Right lobe of liver (tissue), 4 donors: Measurements from ENCODE around the gene XCR1.

Source experiments
- POLR2A ChIP-seq: fragments of 450-650 bp; IDR thresholded peaks from one replicate; pipeline ENCODE4 v1.6.1; 2017; ENCODE audit warnings: antibody characterized with exemption, mild to moderate bottlenecking
- TF ChIP-seq, protein P1 (sequence below), 4 donors: fragments of 200-600 bp in 3 of 4; fragments of 450-650 bp in 1 of 4; IDR thresholded peaks; one replicate each; pipeline versions ENCODE4 v1.5.1 to v1.8.0; 2016 to 2022; ENCODE audit warnings: antibody characterized with exemption in 4 of 4, mild to moderate bottlenecking in 2 of 4
- donor health status: DM: no; HTN: no; CAD: no.
- donor health status: DM: no; HTN: no; CAD: no.
- donor health status: DM: no; HTN: yes; CAD: no.

DNA sequence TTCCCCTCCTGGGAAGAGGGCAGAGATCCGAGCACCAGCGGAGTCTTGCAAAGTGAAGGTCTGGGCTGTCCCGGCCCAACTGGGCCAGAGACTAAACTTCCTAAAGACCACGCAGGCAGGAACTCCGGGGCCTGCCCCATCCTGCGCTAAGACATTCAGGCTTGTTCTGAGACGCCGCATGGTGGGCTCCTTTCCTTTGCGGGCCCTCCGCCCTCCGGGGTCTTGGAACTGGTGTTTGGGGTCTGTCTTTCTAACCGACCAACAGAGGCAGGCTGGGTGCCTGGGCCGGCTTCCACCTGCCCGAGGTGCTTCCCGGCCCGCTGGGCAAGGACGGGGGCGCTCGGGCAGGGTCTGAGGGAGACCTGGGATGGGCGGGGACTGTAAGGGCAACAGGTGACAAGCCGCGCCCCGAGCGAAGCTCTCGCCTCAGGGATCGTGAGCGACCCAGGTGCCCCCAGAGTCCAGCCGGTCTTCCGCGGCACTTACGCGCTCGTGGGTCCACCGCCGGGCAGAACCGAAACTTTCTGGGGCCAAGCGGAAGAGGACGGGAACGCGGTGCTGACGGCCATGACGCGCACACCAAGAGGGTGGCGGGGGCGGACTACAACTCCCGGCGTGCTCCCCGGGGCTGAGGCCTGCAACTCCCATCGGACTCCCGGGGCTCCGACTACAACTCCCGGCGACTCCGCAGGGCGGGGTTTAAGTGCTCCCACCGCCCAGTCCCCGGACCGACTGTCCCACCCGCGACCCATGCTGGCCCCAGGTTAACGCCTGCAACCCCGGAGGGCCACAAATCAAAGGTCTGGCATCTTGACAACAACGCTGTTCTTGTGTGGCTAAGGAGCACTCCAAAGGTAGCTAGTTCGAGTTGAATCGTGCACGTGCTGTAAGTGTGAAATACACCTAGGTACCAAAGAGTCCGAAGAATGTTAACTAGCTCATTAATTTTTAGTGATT is 31.8 kb downstream of the XCR1 start, which contains the start of gene FYCO1:
- TF ChIP-seq, protein P1, sequence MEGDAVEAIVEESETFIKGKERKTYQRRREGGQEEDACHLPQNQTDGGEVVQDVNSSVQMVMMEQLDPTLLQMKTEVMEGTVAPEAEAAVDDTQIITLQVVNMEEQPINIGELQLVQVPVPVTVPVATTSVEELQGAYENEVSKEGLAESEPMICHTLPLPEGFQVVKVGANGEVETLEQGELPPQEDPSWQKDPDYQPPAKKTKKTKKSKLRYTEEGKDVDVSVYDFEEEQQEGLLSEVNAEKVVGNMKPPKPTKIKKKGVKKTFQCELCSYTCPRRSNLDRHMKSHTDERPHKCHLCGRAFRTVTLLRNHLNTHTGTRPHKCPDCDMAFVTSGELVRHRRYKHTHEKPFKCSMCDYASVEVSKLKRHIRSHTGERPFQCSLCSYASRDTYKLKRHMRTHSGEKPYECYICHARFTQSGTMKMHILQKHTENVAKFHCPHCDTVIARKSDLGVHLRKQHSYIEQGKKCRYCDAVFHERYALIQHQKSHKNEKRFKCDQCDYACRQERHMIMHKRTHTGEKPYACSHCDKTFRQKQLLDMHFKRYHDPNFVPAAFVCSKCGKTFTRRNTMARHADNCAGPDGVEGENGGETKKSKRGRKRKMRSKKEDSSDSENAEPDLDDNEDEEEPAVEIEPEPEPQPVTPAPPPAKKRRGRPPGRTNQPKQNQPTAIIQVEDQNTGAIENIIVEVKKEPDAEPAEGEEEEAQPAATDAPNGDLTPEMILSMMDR (IDR thresholded peaks at IDR 0.05): no peak
- TF ChIP-seq POLR2A: peak; percentile 86
